Measurements from ENCODE around the gene GATAD2B.

Gene GATAD2B

DNA sequence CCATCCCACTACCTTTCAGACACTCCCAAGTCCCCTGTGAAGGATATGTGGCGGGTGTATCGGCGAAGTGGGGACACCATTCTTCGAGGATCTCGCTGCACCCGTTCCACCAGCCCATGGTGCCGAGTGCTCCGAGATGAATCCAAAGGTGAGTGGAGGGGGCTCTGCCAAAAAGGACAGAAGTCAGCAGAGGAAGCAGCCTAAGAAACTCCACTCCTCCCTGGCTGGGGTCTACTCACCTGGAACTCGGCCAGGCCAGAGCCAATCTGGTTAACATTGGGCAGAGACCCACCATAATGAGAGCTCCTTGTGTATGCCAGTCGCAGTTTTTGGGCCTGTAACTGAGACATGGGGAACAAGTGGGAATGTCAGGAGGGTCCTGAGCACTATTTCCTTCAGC, 32.1 kb upstream of the GATAD2B start:
- Histone ChIP-seq H3K27ac (no peak overlapping the region), H3K4me3 (no peak overlapping the region)

DNA sequence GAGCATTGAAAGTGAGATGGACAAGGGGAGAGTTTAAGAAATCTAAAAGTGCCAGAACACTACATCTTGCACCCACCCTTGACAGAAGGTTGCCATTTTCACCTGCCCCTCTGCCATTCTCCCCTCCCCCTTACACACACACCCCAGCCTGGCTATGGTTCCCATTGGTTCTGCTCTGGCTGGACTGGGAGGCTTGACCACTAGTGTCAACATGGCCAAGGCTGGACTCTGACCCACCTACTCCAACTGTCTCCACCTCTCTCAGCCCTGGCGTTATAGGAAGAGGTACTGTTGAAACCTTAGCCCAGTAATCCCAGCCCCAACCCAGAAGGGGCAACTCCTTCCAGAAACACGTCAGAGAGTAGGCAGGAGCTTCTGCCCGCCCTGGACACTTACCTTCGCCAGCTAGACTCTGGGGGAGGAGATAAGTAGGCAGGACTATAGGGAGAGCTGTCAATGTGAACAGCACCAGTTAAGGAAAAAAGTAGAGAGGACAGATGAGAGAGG, 31.1 kb upstream of the GATAD2B start:
- Histone ChIP-seq H3K4me3 (no peak overlapping the region), H3K27ac (no peak overlapping the region)

DNA sequence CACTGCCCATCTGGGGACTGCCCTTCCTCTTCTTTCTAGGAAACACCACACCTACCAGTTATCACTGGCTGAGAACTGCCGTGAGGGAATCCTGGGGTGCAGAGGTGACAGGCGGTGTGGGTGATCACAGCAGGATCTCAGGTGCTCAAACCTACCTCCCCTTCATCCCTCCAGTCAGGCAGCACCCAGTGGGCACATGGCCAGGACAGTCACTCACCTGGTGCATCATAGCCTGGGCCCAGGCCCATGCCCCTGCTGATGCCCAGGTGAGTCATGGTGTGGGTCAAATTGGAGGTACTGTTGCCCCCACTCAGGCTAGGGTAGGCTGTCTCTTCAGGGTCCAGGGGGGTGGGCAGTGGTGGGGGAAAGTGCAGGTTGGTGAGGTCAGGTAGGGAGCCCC, 29.0 kb upstream of the GATAD2B start:
- Histone ChIP-seq H3K27ac (no peak overlapping the region), H3K4me3 (no peak overlapping the region)

DNA sequence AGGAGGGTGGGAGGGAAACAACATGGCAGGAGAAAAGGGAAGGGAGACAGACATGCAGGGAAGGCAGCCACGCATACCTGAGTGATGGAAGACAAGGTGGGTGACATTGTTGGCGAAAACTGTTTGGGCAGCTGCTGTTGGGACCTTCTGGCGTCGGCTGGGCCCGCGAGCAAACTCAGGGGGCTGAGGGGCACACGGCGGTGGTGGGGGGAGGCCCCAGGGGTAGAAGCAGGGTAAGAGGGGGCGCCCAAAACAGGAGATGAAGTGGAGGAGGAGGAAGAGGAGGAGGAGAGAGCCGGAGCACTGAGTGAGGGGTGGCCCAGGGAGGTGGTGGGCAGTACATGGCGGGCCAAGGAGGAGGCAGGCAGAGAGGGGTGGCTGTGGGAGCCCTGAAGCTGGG, 28.4 kb upstream of the GATAD2B start:
- no peak overlapping the region for H3K27ac ChIP-seq
- no peak overlapping the region for H3K4me3 ChIP-seq

DNA sequence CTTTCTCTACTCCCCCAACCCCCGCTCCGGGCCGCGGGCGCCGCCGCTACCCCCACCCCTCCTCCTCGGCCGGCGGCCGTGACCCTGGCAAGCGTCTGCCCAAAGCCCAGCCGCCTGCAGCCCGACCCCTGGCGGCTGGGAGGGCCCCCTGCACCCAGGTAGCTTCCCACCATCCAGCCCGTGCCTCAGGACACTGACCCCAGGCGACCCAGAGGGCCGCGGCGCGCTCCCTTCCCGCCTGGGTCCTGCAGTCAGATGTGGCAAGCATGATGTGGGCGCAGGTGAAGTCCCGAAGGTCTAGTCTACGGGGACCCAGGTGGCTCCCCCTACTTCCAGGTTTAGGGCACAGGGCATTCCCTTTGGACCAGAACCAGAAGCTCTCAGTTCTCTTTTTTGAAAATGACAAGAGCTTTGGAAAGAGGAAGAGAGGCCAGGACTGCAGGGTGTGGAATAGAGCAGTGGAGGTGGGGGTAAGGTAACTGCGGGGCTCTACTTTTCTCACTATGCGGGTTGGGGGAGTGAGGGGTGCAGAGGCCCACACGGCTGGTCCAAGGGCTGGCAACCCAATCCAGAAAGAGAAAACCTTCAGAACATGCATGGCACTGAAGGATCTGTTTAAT, 24.0 kb upstream of the GATAD2B start, which contains the start of gene DENND4B:
DENND4B (minus strand) TSS at position 97 of the 620 bp plus-strand sequence. CDS start 2,344 bp downstream, outside the sequence.
- Histone ChIP-seq H3K4me3 (peak within 1 kb of the TSS; percentile 62 to 99 (median 91)), H3K27ac (peak within 1 kb of the TSS; percentile 88 to 99 (median 97))

DNA sequence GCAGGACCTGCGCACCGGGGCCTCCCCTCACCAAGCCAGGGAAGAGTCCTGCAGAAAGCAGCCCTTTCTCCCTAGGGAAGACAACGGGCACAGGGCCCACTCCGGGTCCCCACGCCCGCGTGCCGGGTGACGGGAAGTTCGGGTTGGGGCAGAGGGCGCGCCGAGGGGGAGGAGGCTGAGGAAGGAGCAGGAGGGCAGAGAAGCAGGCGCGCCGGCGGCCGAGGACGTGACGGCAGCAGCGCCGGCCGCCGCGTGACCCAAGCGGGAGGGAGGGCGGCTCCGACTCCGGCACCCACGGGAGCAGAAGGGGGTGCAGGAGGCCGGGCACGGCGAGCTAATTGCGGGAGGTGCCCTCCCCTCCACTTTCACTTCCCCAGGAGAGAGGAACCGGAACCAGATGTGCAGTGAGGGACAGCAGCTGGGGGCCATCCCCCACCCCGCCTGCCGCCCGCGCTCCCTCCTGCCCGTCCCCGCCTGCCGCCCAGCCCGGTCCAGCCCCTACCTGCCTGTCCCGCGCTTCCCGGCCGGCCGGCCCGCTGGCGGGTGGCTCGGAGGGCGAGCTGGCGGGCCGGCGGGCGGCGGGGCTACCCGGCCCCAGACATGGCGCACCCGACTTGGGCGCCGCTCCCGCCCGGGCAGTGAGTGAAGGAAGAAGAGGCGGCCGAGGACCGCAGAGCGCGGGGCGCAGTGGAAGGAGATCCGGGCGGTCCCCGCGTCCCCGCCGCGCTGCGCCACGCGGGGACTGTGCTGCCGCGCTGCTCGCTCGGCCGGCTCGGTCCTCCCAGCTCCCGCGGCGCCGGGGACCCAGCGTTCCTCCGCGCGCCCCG, 23.2 kb upstream of the GATAD2B start:
- peak overlapping the region; percentile 88 to 99 (median 97) for H3K27ac ChIP-seq
- H3K4me3 ChIP-seq = peak overlapping the region; percentile 62 to 99 (median 91)

DNA sequence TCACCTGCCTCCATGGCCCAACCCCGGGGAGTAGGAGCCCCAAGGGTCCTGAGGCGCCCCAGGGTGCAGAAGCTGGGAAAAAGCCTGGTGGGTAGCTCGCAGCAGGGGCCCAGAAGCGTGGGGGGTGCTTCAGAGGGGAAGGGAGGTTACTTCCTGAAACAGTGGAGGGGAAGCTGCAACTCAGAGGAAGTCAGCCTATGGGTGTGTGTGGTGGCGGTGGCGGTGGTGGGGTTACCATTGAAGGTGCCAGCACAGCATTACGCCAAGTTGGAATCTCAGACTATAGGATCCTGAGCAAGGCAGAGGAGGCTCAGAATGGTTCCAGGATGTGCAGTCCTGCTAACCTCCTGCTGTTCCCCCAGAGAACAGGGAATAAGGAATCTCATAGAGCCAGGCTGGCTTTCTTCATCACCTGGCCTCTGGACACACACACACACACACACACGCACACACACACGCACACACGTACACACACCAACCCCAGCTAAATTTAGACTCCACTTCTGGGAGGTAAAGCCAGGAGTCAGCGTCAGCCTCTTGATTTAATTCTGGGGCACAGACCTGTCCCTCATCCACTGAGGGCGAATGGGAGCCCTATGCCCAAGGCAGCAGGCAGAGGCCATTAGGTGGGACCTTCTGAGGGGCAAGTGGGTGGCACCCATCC, 22.5 kb upstream of the GATAD2B start:
- H3K4me3 ChIP-seq = peak overlapping the region; percentile 62 to 99 (median 91)
- peak overlapping the region; percentile 88 to 99 (median 97) for H3K27ac ChIP-seq

DNA sequence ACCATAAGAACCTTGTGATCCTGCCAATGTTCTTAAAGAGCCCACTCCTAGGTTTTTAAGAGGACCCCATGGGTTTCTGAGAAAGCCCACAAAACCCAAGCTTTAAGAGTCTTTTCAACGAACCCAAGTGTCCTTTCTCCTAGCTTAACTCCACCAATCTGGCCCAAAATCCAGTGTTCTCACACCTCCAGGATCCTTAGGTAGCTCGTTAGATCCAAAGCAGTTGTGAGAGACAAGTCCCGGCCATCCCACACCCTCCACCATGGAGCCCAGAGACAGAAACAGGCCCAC, 22.0 kb upstream of the GATAD2B start:
- peak overlapping the region in 20 of 21 experiments; percentile 88 to 99 (median 97) for H3K27ac ChIP-seq
- H3K4me3 ChIP-seq = peak overlapping the region; percentile 62 to 99 (median 91)

DNA sequence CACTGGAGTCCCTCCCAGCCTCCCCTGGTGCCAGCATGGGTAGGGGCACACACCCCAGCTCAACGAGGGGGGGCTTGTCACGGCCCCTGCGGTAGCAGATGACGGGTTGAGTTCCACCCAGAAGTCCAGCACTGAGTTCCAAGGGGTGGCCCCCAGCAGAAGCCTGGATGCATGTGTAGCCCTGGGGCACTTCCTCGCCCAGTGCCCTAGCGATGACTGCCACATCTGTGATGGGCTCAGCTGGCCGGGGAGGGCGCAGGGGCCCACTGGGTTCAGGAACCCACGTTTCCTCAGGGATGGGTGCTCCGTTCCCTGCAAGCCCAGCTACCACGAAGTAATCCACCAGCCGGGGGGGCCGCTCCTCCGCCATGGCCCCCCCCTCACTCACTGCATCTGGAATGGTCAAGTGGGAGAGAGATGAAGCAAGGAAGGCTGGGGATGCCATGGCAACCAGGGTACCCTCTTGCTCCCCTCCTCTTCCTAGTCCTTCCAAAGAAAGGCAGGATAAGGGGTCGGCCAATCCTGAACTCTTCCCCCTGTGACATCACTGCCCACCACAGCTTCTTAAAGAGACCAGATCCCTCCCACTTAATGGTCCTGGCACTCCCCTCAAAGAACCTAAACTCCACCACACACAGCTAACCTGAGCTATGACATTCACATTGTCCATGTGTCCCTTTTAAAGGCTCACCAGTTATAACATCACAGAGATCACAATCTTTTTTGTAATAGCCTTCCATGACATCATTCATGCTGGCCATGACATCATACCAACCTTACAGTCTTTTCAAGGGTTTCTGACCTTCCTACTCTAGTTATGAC, 21.4 kb upstream of the GATAD2B start:
- Histone ChIP-seq H3K27ac (peak overlapping the region in 20 of 21 experiments; percentile 88 to 99 (median 97)), H3K4me3 (peak overlapping the region in 5 of 7 experiments; percentile 62 to 94 (median 91))

DNA sequence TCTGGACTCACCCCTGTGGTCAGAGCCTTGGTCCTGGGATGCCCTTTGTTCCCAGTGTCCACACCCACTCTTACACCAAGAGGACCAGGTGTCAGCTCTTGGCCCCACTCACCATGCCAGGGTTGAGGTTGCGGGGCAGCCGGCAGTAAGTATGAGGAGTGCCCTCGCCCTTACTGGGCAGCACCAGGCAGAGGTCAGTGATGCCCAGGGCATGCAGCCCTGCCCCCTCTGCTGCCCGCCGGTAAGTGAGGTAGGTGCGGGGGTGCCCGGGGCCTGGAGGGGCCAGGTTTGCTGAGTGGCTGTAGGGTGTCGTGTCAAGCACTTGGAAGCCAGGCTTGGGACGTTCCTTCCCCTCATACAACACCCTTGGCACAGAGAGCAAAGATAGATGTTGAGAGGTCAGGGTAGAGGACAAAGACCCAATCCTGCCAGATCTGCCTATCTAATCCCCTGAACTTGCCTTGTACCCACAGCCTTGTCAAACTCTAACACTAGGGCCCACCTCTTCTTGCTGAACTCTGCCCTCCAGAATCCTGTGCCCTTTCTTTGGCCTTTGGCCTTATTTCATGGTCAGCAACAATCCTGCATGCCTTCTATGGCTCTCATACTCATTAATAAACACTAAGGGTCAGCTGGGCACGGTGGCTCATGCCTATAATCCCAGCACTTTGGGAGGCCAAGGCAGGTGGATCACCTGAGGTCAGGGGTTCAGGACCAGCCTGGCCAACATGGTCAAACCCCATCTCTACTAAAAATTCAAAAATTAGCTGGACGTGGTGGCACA, 20.2 kb upstream of the GATAD2B start:
- Histone ChIP-seq H3K27ac (no peak overlapping the region), H3K4me3 (no peak overlapping the region)

DNA sequence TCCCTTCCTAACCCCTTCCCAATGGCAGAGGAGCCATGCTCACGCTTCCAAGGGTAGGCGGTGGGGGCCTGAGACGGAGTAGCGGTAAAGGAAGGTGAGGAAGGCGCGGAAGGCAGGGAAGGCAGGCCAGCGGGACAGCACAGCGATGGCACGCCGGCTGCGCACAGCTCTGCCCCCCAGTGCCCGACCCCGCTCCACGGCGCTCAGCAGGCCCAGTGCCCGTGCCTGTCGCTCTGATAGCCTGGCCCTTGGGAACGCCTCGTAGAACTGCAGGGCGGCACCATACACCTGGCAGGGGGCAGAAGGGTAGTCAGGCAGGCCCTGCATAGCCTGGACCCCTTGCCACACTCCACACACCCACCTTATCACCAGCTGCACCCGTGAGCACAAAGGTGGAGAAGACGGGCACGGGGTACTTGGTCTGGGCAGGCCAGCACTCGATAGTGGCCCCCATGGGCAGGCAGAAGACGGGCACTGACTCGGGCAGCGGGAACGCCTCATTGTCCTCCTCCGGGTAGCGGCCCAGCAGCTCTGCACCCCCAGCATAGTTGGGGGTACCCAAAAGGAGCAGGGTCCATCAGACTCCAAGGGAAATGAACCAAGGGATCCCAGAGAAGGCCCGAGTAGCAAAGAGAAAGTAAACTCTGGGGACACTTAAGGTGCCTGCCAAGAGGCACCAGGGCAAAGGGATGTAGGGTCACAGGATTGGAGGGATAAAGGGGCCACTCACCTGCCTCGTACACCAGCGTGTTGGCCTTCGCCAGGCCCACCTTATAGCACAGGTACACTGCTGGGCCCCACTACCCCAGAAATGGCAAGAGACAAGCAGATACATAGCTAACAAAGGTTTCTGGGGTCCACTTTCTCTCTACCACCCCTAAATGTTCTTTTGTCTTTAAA, 19.3 kb upstream of the GATAD2B start:
- H3K4me3 ChIP-seq = no peak overlapping the region
- peak overlapping the region in 1 of 21 experiments; percentile 43 for H3K27ac ChIP-seq

DNA sequence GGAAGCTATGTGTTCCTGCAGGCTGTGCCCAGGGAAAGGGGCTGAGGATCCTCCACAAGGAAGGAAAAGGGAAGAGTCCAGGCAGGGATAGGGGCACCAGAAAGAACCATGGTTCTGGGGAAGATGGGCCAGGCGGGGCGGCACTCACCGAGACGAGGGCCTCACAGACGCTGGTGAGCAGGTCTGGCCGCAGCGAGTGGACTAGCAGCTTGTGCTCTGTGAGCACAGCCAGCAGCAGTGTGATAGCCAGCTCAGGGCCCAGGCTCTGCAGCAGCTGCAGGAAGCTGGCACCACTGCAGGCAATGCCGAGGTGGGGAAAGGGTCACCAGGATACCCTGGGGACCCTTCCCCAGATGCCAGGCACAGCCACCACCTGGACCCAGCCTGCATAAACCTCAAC, 18.0 kb upstream of the GATAD2B start:
- no peak overlapping the region for H3K27ac ChIP-seq

DNA sequence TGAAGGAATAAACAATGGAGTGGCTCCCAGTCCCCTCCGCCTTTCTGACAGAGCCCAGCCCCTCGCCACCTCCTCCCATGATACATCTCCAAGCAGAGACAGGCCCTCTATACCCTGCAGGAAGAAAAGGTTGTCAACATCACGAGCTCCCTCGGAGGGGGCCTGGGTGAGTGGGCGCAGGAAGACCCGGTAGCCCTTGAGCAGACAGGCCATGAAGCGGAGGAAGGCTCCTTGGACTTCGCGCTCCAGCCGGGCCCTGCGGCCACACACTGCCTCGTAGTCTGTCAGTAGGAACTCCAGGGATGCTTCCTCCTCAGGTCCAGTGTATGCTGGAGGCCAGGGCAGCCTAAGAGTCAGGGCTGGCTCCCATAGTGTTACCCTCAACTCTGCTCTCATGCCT, 16.7 kb upstream of the GATAD2B start:
- no peak overlapping the region for H3K27ac ChIP-seq
- no peak overlapping the region for H3K4me3 ChIP-seq

More for the DNA sequence above, 18.0 kb upstream of the GATAD2B start:
- H3K4me3 ChIP-seq = no peak overlapping the region

DNA sequence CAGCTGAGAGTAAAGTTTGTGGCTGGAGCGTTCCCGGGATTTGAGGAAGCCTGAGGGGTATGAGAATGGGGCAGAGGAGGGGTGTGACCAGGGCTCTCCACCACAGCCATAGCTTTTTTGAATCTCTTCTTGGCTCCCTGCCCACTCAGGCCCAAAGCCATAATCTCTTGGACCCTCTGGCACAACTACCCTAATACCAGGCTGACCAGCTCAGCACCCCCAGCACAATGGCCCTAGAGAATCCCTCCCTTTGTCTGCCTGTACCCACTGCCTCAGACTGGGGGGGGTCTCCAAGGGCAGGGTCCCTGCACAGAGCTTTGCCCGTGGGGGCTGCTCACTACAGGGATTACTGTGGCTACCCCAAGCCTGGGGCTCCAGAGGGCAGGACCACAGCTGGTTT, 16.2 kb upstream of the GATAD2B start:
- no peak overlapping the region for H3K27ac ChIP-seq
- H3K4me3 ChIP-seq = no peak overlapping the region

DNA sequence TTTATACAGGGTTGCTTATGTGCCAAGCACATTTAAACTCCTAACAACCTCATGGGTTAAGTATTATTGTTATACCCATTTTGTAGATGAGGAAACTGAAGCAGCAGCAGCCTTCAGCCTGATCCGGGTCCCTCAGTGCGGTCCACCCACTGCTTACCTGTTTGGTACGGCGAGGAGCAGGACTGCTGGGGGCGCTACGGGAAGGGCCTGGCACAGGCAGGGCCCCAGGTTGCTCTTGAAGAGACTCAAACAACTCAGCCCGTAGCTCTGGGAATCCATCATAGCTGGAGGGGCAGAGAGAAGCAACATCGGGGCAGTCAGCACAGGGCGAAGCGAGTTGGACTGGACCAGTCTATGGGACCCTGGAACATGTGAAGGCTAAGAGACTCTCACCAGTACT, 14.6 kb upstream of the GATAD2B start:
- Histone ChIP-seq H3K4me3 (no peak overlapping the region), H3K27ac (no peak overlapping the region)

DNA sequence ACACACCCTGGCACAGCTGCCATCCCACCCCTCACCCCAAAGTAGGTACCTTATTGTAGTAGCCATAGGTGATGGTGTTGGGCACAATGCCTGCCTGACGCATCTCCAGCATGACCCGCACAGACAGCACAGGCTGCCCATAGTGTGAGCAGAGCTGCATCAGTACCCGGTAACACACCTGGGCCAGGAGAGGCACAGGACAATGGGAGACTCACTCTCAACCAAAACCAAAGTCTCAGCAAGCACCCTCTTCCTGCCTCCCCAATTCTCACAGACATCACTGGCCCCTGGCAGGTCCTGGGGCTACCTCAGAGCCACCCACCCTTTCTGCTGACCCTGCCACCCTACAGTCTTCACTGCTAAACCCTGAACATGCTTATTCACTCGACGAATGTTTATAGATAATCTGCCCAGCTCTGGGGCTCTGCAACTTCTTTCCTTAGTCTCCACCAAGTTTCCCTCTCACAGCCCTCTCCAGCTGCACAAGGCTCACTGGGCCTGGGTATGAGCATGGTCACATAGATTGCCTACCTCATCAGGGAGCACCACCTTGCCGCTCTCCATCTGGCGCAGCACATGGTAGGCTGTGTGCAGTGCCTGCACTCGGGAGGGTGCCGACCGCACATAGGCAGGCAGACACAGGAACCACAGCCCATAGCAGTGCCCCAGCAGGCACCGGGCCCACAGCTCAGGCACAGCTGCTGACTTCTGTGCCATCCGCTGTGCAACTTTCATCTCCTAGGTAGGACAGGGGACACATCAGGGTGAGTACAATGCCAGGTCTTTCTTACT, 13.4 kb upstream of the GATAD2B start:
- no peak overlapping the region for H3K4me3 ChIP-seq

DNA sequence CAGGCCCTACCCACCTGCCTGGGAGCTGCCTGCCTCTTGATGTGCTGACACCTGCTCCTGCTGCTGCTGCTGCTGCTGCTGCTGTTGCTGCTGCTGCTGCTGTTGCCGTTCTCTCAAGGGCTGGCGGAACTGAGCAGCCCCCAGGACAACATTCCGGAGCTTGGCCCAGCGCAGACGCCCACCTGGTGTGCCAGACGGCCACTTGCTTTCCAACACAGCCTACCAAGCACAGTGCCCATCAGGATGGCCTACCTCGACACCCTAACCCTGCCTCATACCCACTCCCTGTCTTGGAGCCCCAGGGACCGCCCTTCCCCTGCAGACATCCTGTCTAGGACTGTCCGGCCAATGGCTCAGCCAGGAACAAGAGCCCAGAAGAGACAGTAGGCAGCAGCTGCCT, 12.0 kb upstream of the GATAD2B start:
- H3K27ac ChIP-seq = no peak overlapping the region
- no peak overlapping the region for H3K4me3 ChIP-seq

More for the DNA sequence above, 13.4 kb upstream of the GATAD2B start:
- H3K27ac ChIP-seq = no peak overlapping the region
